GM21717 (cell line): ENCODE data around the gene KIF1A.

Experiments
- ATAC-seq: cut with Tn5 transposase; IDR thresholded peaks from one replicate; pipeline ENCODE4 v1.9.1; 2021; ENCODE audit warnings: mild to moderate bottlenecking, moderate library complexity; ENCODE audit not compliant: unreplicated experiment

The KIF1A gene

DNA sequence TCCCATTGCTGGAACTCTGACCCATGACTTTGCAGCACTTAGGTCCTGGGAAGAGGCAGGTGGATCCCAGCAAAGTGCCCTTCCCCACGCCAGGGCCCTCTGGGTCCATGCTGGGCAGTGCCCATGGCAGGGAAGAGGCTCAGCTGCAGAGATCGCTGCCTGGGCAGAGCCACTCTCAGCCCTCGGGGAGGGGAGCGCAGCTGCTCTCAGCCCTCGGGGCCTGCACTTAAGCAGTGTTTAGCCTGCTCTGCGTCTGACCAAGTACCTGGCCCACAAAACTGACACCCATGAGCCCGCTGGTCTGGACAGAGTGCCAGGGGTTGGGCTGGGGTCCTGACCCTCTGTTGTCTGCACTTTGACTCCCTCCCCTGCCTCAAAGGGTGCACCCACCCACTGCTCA is 82.1 kb downstream of the KIF1A start:
- ATAC-seq, result no peak

GRCh38 chr2:240737512-240737911 is 82.5 kb downstream of the KIF1A start:
- ATAC-seq, result no peak

- no peak for ATAC-seq
Observed at GRCh38 chr2:240736281-240737250, 83.5 kb downstream of the KIF1A start.

DNA sequence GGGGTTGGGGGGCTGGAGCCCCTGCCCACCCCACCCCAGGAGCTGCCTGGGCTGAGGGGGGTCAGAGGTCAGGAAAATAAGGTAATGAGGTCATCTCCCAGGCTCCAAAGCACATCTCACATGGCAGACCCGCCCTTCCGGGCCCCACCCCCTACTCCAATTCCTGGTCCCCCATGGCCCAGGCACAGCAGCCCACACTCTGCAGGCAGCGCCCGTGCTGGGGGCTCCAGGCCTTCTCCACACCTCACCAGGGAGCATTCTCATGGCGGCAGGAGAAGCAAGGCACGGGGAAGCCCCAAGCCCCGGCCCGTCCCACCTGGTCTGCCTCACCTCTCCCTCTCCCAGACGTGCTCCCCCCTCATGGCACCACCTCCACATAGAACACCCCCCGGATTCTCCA is 84.5 kb downstream of the KIF1A start:
- ATAC-seq, result no peak

- ATAC-seq, result no peak
Observed at GRCh38 chr2:240734756-240735155, 85.3 kb downstream of the KIF1A start.

DNA sequence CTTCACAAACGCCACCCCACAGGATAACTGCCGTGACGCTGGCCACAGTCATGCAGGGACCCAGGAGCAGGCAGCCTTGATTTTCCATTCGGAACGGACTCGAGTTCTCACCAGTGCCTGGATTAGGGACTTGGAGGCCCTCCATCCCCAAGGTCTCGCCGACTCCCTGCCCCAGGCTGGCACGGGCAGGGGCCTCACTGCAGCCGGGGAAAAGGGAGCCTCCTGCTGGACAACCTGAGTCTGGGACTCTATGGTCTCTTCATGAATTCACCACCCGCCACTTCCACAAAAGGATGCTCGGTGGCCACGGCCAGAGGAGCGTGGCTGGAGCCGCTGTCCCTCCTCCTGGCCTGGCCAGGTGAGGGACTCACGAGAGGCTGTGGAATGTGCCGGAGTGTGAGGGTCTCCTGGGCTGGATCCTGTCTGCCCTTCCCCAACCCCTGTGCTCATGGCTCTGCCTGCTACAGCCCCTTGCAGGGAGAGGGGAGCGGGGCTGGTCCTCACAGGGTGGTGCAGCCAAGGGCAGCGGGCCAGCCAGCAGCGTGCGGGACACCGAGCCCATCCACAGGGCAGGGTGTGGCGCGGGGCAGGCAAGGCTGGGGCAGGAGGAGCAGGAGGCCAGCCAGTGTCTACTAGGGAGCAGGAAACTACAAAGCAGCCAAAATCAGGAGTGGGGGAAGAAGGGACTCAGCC is 86.1 kb downstream of the KIF1A start:
- ATAC-seq, result no peak

DNA sequence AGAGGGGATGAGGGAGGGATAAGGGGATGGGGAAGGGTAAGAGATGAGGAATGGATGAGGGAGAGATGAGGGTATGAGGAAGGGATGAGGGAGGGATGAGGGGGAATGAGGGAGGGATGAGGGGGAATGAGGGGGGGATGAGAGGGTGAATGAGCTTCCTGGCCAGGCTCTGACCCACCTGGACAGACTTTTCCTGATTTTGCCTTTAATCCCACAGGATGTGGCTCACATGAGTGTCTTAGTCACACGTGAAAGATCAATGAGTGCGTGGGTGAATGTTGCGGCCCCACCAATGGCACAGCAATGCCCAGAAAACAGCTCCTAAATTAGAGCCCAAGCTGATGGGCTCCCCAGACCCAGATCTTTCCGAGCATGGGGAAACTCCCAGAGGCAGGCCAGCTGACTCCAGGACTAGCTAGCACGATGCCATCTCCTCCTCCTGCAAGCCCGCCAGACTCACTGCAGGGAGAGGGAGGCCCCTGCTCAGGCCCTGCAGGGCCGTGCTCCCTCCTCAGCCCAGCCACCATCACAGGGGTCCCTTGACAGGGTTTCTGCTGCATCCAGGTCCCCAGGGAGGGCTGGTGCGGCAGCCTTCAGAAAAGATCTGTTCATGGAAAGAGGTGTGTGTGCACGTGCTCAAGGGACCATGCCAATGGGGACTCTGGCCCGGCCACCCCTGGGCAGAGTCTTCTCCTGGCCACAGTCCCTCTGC is 87.0 kb downstream of the KIF1A start:
- no peak for ATAC-seq

- ATAC-seq, result no peak
Observed at GRCh38 chr2:240732184-240732583, 87.8 kb downstream of the KIF1A start.

- ATAC-seq, result no peak
Observed at GRCh38 chr2:240731178-240731545, 88.9 kb downstream of the KIF1A start.

- ATAC-seq, result no peak
Observed at GRCh38 chr2:240730501-240731177, 89.4 kb downstream of the KIF1A start.

GRCh38 chr2:240728827-240729226 is 91.2 kb downstream of the KIF1A start:
- no peak for ATAC-seq

- ATAC-seq, result no peak
Observed at GRCh38 chr2:240728361-240728760, 91.7 kb downstream of the KIF1A start.

DNA sequence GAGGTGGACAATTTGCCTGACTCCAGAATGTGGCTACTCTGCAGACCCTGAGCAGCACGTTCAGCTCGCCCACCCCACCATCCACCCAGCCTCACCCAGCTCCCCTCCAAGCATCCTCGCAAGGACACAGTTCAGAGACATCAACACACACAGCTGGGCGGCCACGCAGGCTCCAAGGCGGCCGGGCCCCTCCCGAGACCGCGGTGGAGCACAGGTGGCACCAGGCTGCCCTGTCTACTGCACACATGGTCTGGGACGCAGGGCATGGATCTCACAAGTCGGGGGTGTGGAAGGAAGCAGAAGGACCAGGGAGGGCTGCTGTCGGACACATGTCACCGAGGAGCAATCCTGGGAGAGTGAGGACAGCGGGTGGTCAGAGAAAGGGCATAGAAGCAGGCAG is 92.1 kb downstream of the KIF1A start:
- ATAC-seq, result no peak

DNA sequence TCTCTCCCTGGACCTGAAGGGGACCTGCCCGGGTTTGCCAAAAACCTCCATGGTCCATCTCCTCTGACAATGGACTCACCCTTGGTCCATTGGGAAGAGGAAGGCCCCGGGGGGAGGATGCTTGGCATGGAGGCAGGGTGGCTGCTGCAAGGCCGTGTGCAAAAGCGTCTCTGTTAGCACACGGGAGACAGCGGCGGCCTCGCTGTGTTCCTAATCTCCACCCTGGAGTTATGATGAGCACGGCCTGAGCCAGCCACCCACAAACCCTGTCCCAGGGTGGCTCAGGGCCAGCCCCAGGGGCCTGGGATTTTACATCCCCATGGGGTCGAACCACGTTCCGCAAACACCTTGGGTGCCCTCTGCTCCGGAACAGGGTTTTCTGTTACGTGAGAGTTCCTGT is 92.6 kb downstream of the KIF1A start:
- ATAC-seq, result no peak

DNA sequence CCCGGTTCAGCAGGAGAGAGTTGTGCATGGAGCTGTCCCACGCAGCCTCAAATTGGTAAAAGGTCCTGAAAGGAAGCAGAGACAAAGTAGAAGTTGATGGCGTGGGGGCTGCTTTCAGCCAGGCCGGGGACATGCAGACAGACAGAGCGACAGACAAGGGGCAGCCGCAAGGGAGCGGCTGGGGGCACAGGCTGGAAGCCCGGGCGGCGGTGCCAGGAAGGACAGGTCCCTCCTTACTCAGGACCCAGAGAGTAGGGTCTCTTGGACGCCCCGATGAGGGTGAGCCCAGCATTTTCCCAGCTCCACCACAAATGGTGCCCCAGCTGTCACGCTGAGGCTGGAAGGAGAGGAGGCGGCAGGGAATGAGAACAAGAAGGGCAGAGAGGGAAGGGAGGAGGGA is 93.1 kb downstream of the KIF1A start:
- no peak for ATAC-seq

- no peak for ATAC-seq
Observed at GRCh38 chr2:240725671-240726070, 94.3 kb downstream of the KIF1A start.

DNA sequence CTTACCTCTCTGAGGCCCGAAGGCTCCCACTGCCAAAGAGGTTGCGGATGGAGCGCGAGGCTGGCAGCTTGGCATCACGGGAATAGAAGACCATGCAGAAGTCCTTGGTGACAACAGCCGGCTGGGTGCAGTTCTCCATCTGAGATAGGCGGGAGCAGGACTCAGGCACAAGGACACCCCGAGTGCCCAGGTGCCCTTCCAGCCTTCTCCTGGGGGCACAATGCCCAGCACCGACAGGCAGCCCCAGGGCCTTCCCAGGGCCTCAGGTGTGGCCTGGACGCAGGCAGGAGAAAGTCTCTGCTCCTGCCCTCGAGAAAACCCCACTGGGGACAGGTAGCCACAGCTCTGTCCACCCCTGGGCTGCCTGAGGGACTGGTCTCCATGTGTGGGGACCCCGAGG is 94.8 kb downstream of the KIF1A start:
- no peak for ATAC-seq

- ATAC-seq, result no peak
Observed at GRCh38 chr2:240724431-240724830, 95.6 kb downstream of the KIF1A start.

DNA sequence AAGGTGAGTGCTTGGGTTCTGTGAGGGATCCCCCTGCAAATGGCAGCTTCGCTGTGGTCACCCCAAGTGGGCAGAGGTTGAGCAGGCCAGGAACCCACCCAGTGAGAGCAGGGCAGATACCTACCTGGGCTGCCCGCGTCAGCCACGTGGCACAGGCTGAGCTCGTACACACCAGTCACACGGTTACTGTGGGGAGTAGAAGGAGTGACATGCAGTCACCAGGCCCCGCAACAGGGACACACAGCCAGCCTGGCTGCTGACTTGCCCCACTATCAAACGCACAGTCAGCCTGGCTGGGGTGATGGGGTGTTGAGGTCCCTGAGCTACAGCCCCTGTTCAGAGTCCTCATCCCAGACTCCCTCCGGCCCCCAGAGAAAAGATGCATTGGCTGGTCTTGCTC is 96.2 kb downstream of the KIF1A start:
- ATAC-seq, result no peak

- no peak for ATAC-seq
Observed at GRCh38 chr2:240722796-240723735, 97.0 kb downstream of the KIF1A start.
